SK-N-SH (cell line): ENCODE results near the gene LRRC42. TPM values are rescaled to one million over a fixed set of nuclear protein-coding genes. Genes with fewer than 3 reads are reported as not detected.

ENCODE experiments used
- CTCF ChIA-PET: fragments of 300-600, 350-600 bp; formaldehyde crosslinking; extraction: SDS; loops from one replicate; lab custom pipeline; 2021; lab: Yijun Ruan, JAX
- POLR2A ChIA-PET: fragments of 350-600 bp; sonication (Branson Sonifier 250); formaldehyde crosslinking; extraction: SDS; loops from one replicate; lab custom pipeline; 2020; ENCODE audit warnings: antibody characterized with exemption, inconsistent platforms; lab: Yijun Ruan, JAX
- DNase-seq: peaks from one replicate; pipeline ENCODE4 v3.0.0; 2012
- H2AFZ ChIP-seq: fragments of 200-600 bp; sonication (generic); 2 replicates; pipeline ENCODE4 v1.8.1; 2016; ENCODE audit warnings: antibody characterized with exemption, mild to moderate bottlenecking, low read depth
- H3F3A ChIP-seq: fragments of 200-600 bp; sonication (generic); replicated peaks from 2 replicates; pipeline ENCODE3; 2016; ENCODE audit warnings: antibody characterized with exemption, mild to moderate bottlenecking; ENCODE audit not compliant: insufficient read depth
- H3K27ac ChIP-seq, 2 experiments: fragments of 200-500 bp in 1 of 2; fragments of 200-600 bp in 1 of 2; sonication (Bioruptor generic) in 1 of 2; sonication (generic), shearing (Covaris generic) in 1 of 2; 2 replicates each; pipeline versions ENCODE4 v1.5.1 to v1.6.1; 2014 to 2016; ENCODE audit warnings: low read depth in 2 of 2, inconsistent platforms in 1 of 2, low read length in 1 of 2, mild to moderate bottlenecking in 1 of 2, mixed read lengths in 1 of 2
- H3K27me3 ChIP-seq: fragments of 200-600 bp; sonication (generic), shearing (Covaris generic); 2 replicates; pipeline ENCODE4 v1.6.1; 2016; ENCODE audit warnings: mixed run types; ENCODE audit not compliant: insufficient read depth
- H3K36me3 ChIP-seq, 2 experiments: fragments of 200-500 bp in 1 of 2; fragments of 200-600 bp in 1 of 2; sonication (Bioruptor generic) in 1 of 2; sonication (generic) in 1 of 2; replicated peaks in 1 of 2; 2 replicates each; pipeline versions ENCODE3 to v1.5.1; 2014 to 2016; ENCODE audit warnings: low read length in 1 of 2, mild to moderate bottlenecking in 1 of 2; ENCODE audit not compliant: insufficient read depth in 2 of 2, control insufficient read depth in 1 of 2
- H3K4me1 ChIP-seq, 2 experiments: fragments of 200-500 bp in 1 of 2; fragments of 200-600 bp in 1 of 2; sonication (Bioruptor generic) in 1 of 2; sonication (generic), shearing (Covaris generic) in 1 of 2; 2 replicates each; pipeline versions ENCODE4 v1.5.1 to v1.6.1; 2014 to 2016; ENCODE audit warnings: low read depth in 1 of 2, low read length in 1 of 2, mixed run types in 1 of 2; ENCODE audit not compliant: insufficient read depth in 2 of 2, control insufficient read depth in 1 of 2
- H3K4me2 ChIP-seq: fragments of 200-600 bp; sonication (generic), shearing (Covaris generic); 2 replicates; pipeline ENCODE4 v1.6.1; 2017; ENCODE audit warnings: mixed run types
- H3K4me3 ChIP-seq, 2 experiments: fragments of 200-500 bp in 1 of 2; fragments of 200-600 bp in 1 of 2; sonication (Bioruptor generic) in 1 of 2; sonication (generic), shearing (Covaris generic) in 1 of 2; 2 replicates each; pipeline versions ENCODE4 v1.5.1 to v1.8.1; 2014 to 2016; ENCODE audit warnings: low read depth in 2 of 2, inconsistent platforms in 1 of 2, low read length in 1 of 2, mild to moderate bottlenecking in 1 of 2, mixed read lengths in 1 of 2, moderate library complexity in 1 of 2
- H3K79me2 ChIP-seq: fragments of 200-600 bp; sonication (generic); 2 replicates; pipeline ENCODE4 v1.8.1; 2017; ENCODE audit warnings: mild to moderate bottlenecking; ENCODE audit not compliant: insufficient read depth
- H3K9ac ChIP-seq: fragments of 200-600 bp; sonication (generic); 2 replicates; pipeline ENCODE4 v1.6.1; 2017; ENCODE audit warnings: mixed run types
- H3K9me2 ChIP-seq: fragments of 200-600 bp; sonication (generic); 2 replicates; pipeline ENCODE4 v1.6.1; 2017; ENCODE audit warnings: mixed run types
- H3K9me3 ChIP-seq: fragments of 200-600 bp; sonication (generic); 2 replicates; pipeline ENCODE4 v1.6.1; 2017; ENCODE audit warnings: mixed run types, mild to moderate bottlenecking, moderate library complexity
- H4K20me1 ChIP-seq: fragments of 200-600 bp; sonication (generic); 2 replicates; pipeline ENCODE4 v1.6.1; 2017; ENCODE audit warnings: mild to moderate bottlenecking, mixed run types; ENCODE audit not compliant: insufficient read depth
- CTCF ChIP-seq: fragments of 200-600 bp; sonication (generic); IDR thresholded peaks from 2 replicates; pipeline ENCODE4 v1.6.1; 2017; ENCODE audit warnings: antibody characterized with exemption, mild to moderate bottlenecking, moderate library complexity
- ELF1 ChIP-seq: IDR thresholded peaks from 2 replicates; pipeline ENCODE4 v1.4.0; 2012
- EZH2phosphoT487 ChIP-seq: fragments of 200-600 bp; sonication (generic); IDR thresholded peaks from 2 replicates; pipeline ENCODE4 v1.6.1; 2017; ENCODE audit warnings: low read depth, mixed run types, mild to moderate bottlenecking, antibody characterized with exemption, moderate library complexity, borderline replicate concordance
- GATA2 ChIP-seq: sonication (generic); formaldehyde crosslinking; IDR thresholded peaks from 2 replicates; pipeline ENCODE4 v1.5.0; 2020; ENCODE audit warnings: mild to moderate bottlenecking, missing genetic modification reagents
- MAX ChIP-seq: IDR thresholded peaks from 2 replicates; pipeline ENCODE4 v1.4.0; 2012; ENCODE audit warnings: low read depth
- MEF2A ChIP-seq: IDR thresholded peaks from 2 replicates; pipeline ENCODE4 v1.4.0; 2012; ENCODE audit warnings: low read depth, borderline replicate concordance
- NFIC ChIP-seq: IDR thresholded peaks from 2 replicates; pipeline ENCODE4 v1.4.0; 2012; ENCODE audit warnings: borderline replicate concordance
- NRF1 ChIP-seq: IDR thresholded peaks from 2 replicates; pipeline ENCODE4 v1.6.1; 2012; ENCODE audit warnings: low read depth, mild to moderate bottlenecking, low read length
- PBX3 ChIP-seq: IDR thresholded peaks from 2 replicates; pipeline ENCODE4; 2012
- POLR2AphosphoS5 ChIP-seq: IDR thresholded peaks from 2 replicates; pipeline ENCODE4 v1.6.1; 2012; ENCODE audit warnings: low read depth, low read length
- RCOR1 ChIP-seq: fragments of 150-350 bp; IDR thresholded peaks from 2 replicates; pipeline ENCODE4 v1.6.1; 2017; ENCODE audit warnings: antibody characterized with exemption, low read length
- RXRA ChIP-seq: IDR thresholded peaks from 2 replicates; pipeline ENCODE4 v1.4.0; 2012; ENCODE audit warnings: low read depth, mild to moderate bottlenecking, borderline replicate concordance
- SIN3A ChIP-seq: IDR thresholded peaks from 2 replicates; pipeline ENCODE4 v1.6.1; 2012; ENCODE audit warnings: low read depth, mild to moderate bottlenecking, low read length, moderate library complexity, borderline replicate concordance
- SMC3 ChIP-seq: IDR thresholded peaks from 2 replicates; pipeline ENCODE4 v1.6.1; 2012; ENCODE audit warnings: low read depth, low read length, improper control_type of control experiment
- TAF1 ChIP-seq: IDR thresholded peaks from 2 replicates; pipeline ENCODE4 v1.6.1; 2012; ENCODE audit warnings: low read depth, mild to moderate bottlenecking, low read length, moderate library complexity, borderline replicate concordance
- TCF12 ChIP-seq: IDR thresholded peaks from 2 replicates; pipeline ENCODE4 v1.4.0; 2012
- TEAD4 ChIP-seq: IDR thresholded peaks from 2 replicates; pipeline ENCODE4 v1.4.0; 2012; ENCODE audit warnings: mild to moderate bottlenecking, borderline replicate concordance; ENCODE audit not compliant: insufficient read depth
- USF1 ChIP-seq: IDR thresholded peaks from 2 replicates; pipeline ENCODE4 v1.4.0; 2012; ENCODE audit warnings: low read depth, borderline replicate concordance
- YY1 ChIP-seq: IDR thresholded peaks from 2 replicates; pipeline ENCODE4 v1.4.0; 2012; ENCODE audit warnings: low read depth, mild to moderate bottlenecking
- WGBS: methylation state at CpG from one replicate; pipeline ENCODE4 v1.1.6; 2017; ENCODE audit warnings: low lambda C conversion rate; 5-methylcytosine and 5-hydroxymethylcytosine counted together
- polyA plus RNA-seq, 3 experiments: library from polyadenylated mRNA; depleted of rRNA; stranded (reverse); fragments of >200 nt; gene quantifications; 2 replicates each; pipeline ENCODE4 v1.2.3, GENCODE V29; 2012

Gene LRRC42
- polyA plus RNA-seq, 1 of the 3 experiments (the other 2 are of a cell fraction) = 35.0 TPM

GRCh38 chr1:53899708-53900107 lies 46.4 kb upstream of the LRRC42 start:
- Histone ChIP-seq H3K9me3 (no peaks in the 10 kb centered on the region), H3K27ac (no peak overlapping the region), H3K36me3 (no peaks in the 10 kb centered on the region), H4K20me1 (no peaks in the 10 kb centered on the region), H3K79me2 (no peaks in the 10 kb centered on the region), H3K9me2 (no peaks in the 10 kb centered on the region), H3K9ac (no peak overlapping the region), H3K27me3 (no peaks in the 10 kb centered on the region), H3F3A (peaks cover 4% of the 10 kb centered on the region), H3K4me3 (no peak overlapping the region)
- ChIA-PET CTCF (interaction anchor here (0.7 to 3.2 kb wide), 5 partner anchors 10 to 48 kb away, joined by 3 to 14 read pairs (median 3); partner anchors contain the start of gene YIPF1), POLR2A (no interaction called here)
- WGBS = 91% methylated on average over 3 of the region's 3 CpGs
- TF ChIP-seq NFIC (no peak), YY1 (no peak), SMC3 (no peak), GATA2 (CRISPR knock-in tag) (no peak), TCF12 (no peak), ELF1 (no peak), TAF1 (no peak), TEAD4 (no peak), CTCF (no peak), MAX (no peak), NRF1 (no peak), USF1 (no peak), SIN3A (no peak), EZH2phosphoT487 (no peak), PBX3 (no peak), RXRA (no peak), RCOR1 (no peak), POLR2AphosphoS5 (no peak), MEF2A (no peak)
- TF ChIP-seq, all 33 proteins: peak for 0
- Histone ChIP-seq H3K4me2 (no peak overlapping the region), H3K4me1 (no peaks in the 10 kb centered on the region; a peak in 1 of 4 replicates), H2AFZ (no peak overlapping the region)
- DNase-seq = no peak
